Endothelial cell of umbilical vein (primary cell): ENCODE data around the gene AGBL4. TPM values are rescaled to one million over a fixed set of nuclear protein-coding genes. Genes with fewer than 3 reads are reported as not detected.

Source experiments
- BruUV-seq: library from RNA; stranded (reverse); fragments of 400-500 nt; replicated peaks from 2 replicates; lab custom pipeline; 2021; lab: Mats Ljungman, UMichigan
- CTCF ChIA-PET: fragments of 300-600, 350-600 bp; sonication (Branson Sonifier 250); formaldehyde crosslinking; loops from one replicate; lab custom pipeline; 2021; ENCODE audit warnings: antibody characterized with exemption, inconsistent platforms; lab: Charles Lee
- POLR2A ChIA-PET: fragments of 300-600, 350-600 bp; sonication (Branson Sonifier 250); formaldehyde crosslinking; loops from one replicate; lab custom pipeline; 2021; ENCODE audit warnings: antibody characterized with exemption, inconsistent platforms; lab: Charles Lee
- DNase-seq: peaks from one replicate; pipeline ENCODE4 v3.0.0-alpha.2; 2011; ENCODE audit warnings: low read depth, low spot score
- FAIRE-seq: peaks from 2 replicates; lab custom pipeline; 2011; peaks lifted over from hg19 to GRCh38; lab: Jason Lieb, UNC
- H2AFZ ChIP-seq: 2 replicates; pipeline ENCODE4 v1.6.0; 2012; ENCODE audit warnings: low read depth, low read length, control low read depth, inconsistent platforms
- H3K27ac ChIP-seq: 2 replicates; pipeline ENCODE4 v1.5.1; 2011; ENCODE audit warnings: low read depth, mild to moderate bottlenecking, control low read depth, low read length, moderate library complexity; ENCODE audit not compliant: insufficient read depth
- H3K27me3 ChIP-seq, 2 experiments: 2 replicates each; pipeline versions ENCODE4 v1.6.0 to v1.6.1; 2011; ENCODE audit warnings: low read length in 2 of 2, mixed read lengths in 1 of 2; ENCODE audit not compliant: control insufficient read depth in 2 of 2, insufficient read depth in 2 of 2
- H3K36me3 ChIP-seq, 2 experiments: 2 replicates in 1 of 2; 3 replicates in 1 of 2; pipeline ENCODE4 v1.5.1; 2011; ENCODE audit warnings: low read length in 2 of 2, mild to moderate bottlenecking in 1 of 2, moderate library complexity in 1 of 2; ENCODE audit not compliant: control insufficient read depth in 2 of 2, insufficient read depth in 2 of 2; ENCODE audit errors: extremely low read depth in 1 of 2
- H3K4me1 ChIP-seq: 3 replicates; pipeline ENCODE4 v1.5.1; 2011; ENCODE audit warnings: mild to moderate bottlenecking, low read length; ENCODE audit not compliant: control insufficient read depth, insufficient read depth; ENCODE audit errors: extremely low read depth
- H3K4me2 ChIP-seq: 2 replicates; pipeline ENCODE4 v1.6.1; 2011; ENCODE audit warnings: low read length, control low read depth, mixed read lengths; ENCODE audit not compliant: insufficient read depth
- H3K4me3 ChIP-seq, 3 experiments: fragments of 200-600 bp in 1 of 3; sonication (generic), shearing (Covaris generic) in 1 of 3; replicated peaks in 1 of 3; 2 replicates each; pipeline ENCODE4 v1.5.1; 2011 to 2016; ENCODE audit warnings: control low read depth in 3 of 3, low read length in 3 of 3, mild to moderate bottlenecking in 2 of 3, inconsistent platforms in 1 of 3, low read depth in 1 of 3, moderate library complexity in 1 of 3; ENCODE audit not compliant: insufficient read depth in 1 of 3
- H3K79me2 ChIP-seq: 2 replicates; pipeline ENCODE4 v1.6.0; 2012; ENCODE audit warnings: low read length, inconsistent platforms; ENCODE audit not compliant: control insufficient read depth, insufficient read depth
- H3K9ac ChIP-seq: replicated peaks from 2 replicates; pipeline ENCODE3; 2011; ENCODE audit warnings: low read length, control low read depth; ENCODE audit not compliant: insufficient read depth; ENCODE audit errors: extremely low read depth
- H3K9me1 ChIP-seq: replicated peaks from 3 replicates; pipeline ENCODE4 v1.6.0; 2011; ENCODE audit warnings: mild to moderate bottlenecking, low read length; ENCODE audit not compliant: control insufficient read depth, insufficient read depth; ENCODE audit errors: extremely low read depth
- H3K9me3 ChIP-seq: replicated peaks from 2 replicates; pipeline ENCODE4 v1.5.1; 2012; ENCODE audit warnings: low read length, inconsistent platforms; ENCODE audit not compliant: control insufficient read depth, insufficient read depth
- H4K20me1 ChIP-seq: replicated peaks from 2 replicates; pipeline ENCODE3; 2011; ENCODE audit warnings: mild to moderate bottlenecking, low read length; ENCODE audit not compliant: control insufficient read depth, insufficient read depth; ENCODE audit errors: extremely low read depth
- CTCF ChIP-seq, 2 donors: IDR thresholded peaks; 1 replicate in 1 of 2; 2 replicates in 1 of 2; pipeline ENCODE4 v1.5.1; 2011; ENCODE audit warnings: low read length in 2 of 2, mild to moderate bottlenecking in 2 of 2, moderate library complexity in 2 of 2, control low read depth in 1 of 2, inconsistent platforms in 1 of 2, low read depth in 1 of 2; ENCODE audit not compliant: insufficient read depth in 1 of 2; ENCODE audit errors: extremely low read depth in 1 of 2
- EZH2 ChIP-seq: IDR thresholded peaks from 2 replicates; pipeline ENCODE4 v1.6.1; 2012; ENCODE audit warnings: borderline replicate concordance, low read depth, mild to moderate bottlenecking, moderate library complexity, low read length, inconsistent platforms; ENCODE audit not compliant: severe bottlenecking
- FOS ChIP-seq: IDR thresholded peaks from 2 replicates; pipeline ENCODE4 v1.6.1; 2011; ENCODE audit warnings: mild to moderate bottlenecking, low read length, moderate library complexity, borderline replicate concordance; ENCODE audit not compliant: insufficient read depth
- JUN ChIP-seq: IDR thresholded peaks from 2 replicates; pipeline ENCODE4 v1.6.1; 2011; ENCODE audit warnings: borderline replicate concordance, low read depth; ENCODE audit not compliant: insufficient read length, insufficient read depth
- MAX ChIP-seq: IDR thresholded peaks from 2 replicates; pipeline ENCODE4 v1.6.1; 2011; ENCODE audit not compliant: insufficient read depth, insufficient read length
- MYC ChIP-seq: IDR thresholded peaks from one replicate; pipeline ENCODE4 v1.6.1; 2011; ENCODE audit warnings: mild to moderate bottlenecking, low read depth, low read length
- POLR2A ChIP-seq: IDR thresholded peaks from 2 replicates; pipeline ENCODE4 v1.6.1; 2012; ENCODE audit warnings: low read depth, mild to moderate bottlenecking, control low read depth, low read length
- POLR2AphosphoS5 ChIP-seq: IDR thresholded peaks from 2 replicates; pipeline ENCODE4 v1.6.1; 2012; ENCODE audit warnings: low read depth, mild to moderate bottlenecking, control low read depth, low read length, moderate library complexity; ENCODE audit not compliant: insufficient read depth
- dilution Hi-C: fragments of 300-500 bp; cut with MboI; formaldehyde crosslinking; loops from one replicate; pipeline ENCODE4 v1.15.0; 2019; ENCODE audit warnings: low sequenced_read_pairs; ENCODE audit not compliant: extremely low pct_ligation_motif_present
- intact Hi-C: fragments of 100-400 bp; cut with micrococcal nuclease; formaldehyde crosslinking; loops from one replicate; pipeline ENCODE4 v1.10.0; 2022
- polyA plus RNA-seq, 4 experiments: library from polyadenylated mRNA; depleted of rRNA in 3 of 4; stranded (reverse) in 3 of 4; unstranded in 1 of 4; fragments of >200 nt; gene quantifications; 2 replicates each; pipeline versions ENCODE4 v1.2.1 to v1.2.3, GENCODE V29; 2011 to 2012; ENCODE audit warnings: missing spikeins in 1 of 4
- total RNA-seq: library from RNA; stranded (reverse); gene quantifications from 2 replicates; pipeline ENCODE4 v1.2.3, GENCODE V29; 2021

AGBL4 gene
- total and polyA plus RNA-seq, 2 donors (not counting 3 experiments of a cell fraction or from before 2014, with no cell fraction given), result not detected

DNA sequence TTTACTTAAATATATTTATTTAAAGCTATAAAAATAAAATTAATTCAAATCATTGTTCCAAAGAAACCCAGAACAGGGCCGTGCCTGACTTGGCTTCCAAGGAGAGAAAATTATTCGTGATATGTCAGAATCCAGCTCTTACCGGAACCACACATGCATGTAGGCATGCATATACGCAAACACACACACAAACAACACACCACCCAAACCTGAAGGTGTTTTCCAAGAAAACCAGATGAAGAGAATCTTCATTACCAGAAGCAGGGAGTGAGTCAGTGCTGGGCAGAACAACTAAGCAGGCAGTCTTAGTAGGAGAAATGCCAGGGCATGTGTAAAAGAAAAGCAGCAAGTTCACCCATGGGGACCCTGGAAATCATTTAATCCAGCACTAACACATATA is 815.0 kb downstream of the AGBL4 start:
- CTCF ChIA-PET, result no interaction called here
- Histone ChIP-seq H3K4me2 (no peak overlapping the region), H3K4me3 (no peak overlapping the region), H2AFZ (no peak overlapping the region), H3K27me3 (no peaks in the 10 kb centered on the region), H3K9me3 (peaks cover 1% of the 10 kb centered on the region), H3K36me3 (no peaks in the 10 kb centered on the region), H3K27ac (no peak overlapping the region), H3K9ac (no peak overlapping the region), H3K4me1 (no peaks in the 10 kb centered on the region), H3K79me2 (no peaks in the 10 kb centered on the region), H4K20me1 (no peaks in the 10 kb centered on the region), H3K9me1 (no peaks in the 10 kb centered on the region)
- TF ChIP-seq MYC (no peak), FOS (no peak), MAX (no peak), CTCF (IDR thresholded peaks at IDR 0.05; ENCODE audit: extremely low read depth in 1 of 2, insufficient read depth in 1 of 2, low read depth in 1 of 2, low read length in 2 of 2) (no peak), JUN (no peak), POLR2A (no peak), EZH2 (no peak), POLR2AphosphoS5 (no peak)
- dilution Hi-C loops (no loop called here), intact Hi-C loops (no loop called here)
- POLR2A ChIA-PET, result no interaction called here
- no TSS peak for BruUV-seq
- no peak for FAIRE-seq
- no peak for DNase-seq
